ENCODE data around the gene GNA14.
"Not testable (repeated sequence)": the region's sequence is repeated elsewhere in the genome, so short reads cannot be mapped to it uniquely, and the experiment has no call there.

GRCh38 chr9:77628864-77629263, 19.3 kb downstream of the GNA14 start:
- TF ChIP-seq, protein P1, sequence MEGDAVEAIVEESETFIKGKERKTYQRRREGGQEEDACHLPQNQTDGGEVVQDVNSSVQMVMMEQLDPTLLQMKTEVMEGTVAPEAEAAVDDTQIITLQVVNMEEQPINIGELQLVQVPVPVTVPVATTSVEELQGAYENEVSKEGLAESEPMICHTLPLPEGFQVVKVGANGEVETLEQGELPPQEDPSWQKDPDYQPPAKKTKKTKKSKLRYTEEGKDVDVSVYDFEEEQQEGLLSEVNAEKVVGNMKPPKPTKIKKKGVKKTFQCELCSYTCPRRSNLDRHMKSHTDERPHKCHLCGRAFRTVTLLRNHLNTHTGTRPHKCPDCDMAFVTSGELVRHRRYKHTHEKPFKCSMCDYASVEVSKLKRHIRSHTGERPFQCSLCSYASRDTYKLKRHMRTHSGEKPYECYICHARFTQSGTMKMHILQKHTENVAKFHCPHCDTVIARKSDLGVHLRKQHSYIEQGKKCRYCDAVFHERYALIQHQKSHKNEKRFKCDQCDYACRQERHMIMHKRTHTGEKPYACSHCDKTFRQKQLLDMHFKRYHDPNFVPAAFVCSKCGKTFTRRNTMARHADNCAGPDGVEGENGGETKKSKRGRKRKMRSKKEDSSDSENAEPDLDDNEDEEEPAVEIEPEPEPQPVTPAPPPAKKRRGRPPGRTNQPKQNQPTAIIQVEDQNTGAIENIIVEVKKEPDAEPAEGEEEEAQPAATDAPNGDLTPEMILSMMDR (IDR thresholded peaks at IDR 0.05; ENCODE audit: extremely low read depth in 1 of 2, insufficient read depth in 1 of 2, low read depth in 1 of 2, low read length in 2 of 2): not testable (repeated sequence)
- TF ChIP-seq FOS (IDR thresholded peaks at IDR 0.05; ENCODE audit: borderline replicate concordance, insufficient read depth, low read length); POLR2AphosphoS5 (IDR thresholded peaks at IDR 0.05; ENCODE audit: insufficient read depth, low read depth, low read length); POLR2A (IDR thresholded peaks at IDR 0.05; ENCODE audit: low read depth, low read length); EZH2 (IDR thresholded peaks at IDR 0.05; ENCODE audit: borderline replicate concordance, low read depth, low read length, severe bottlenecking); MAX (IDR thresholded peaks at IDR 0.05; ENCODE audit: insufficient read depth, insufficient read length); MYC (IDR thresholded peaks at IDR 0.05; ENCODE audit: low read depth, low read length): not testable (repeated sequence)
